Astrocyte (in vitro differentiated cells and primary cell): Measurements from ENCODE around the gene CASP2. TPM values are rescaled to one million over a fixed set of nuclear protein-coding genes. Genes with fewer than 3 reads are reported as not detected.

Experiments
- DNase-seq: peaks from one replicate; pipeline ENCODE4 v3.0.0-alpha.2; 2010; ENCODE audit warnings: low read depth
- FAIRE-seq: peaks from 2 replicates; lab custom pipeline; 2011; peaks lifted over from hg19 to GRCh38; lab: Jason Lieb, UNC
- H2AFZ ChIP-seq: 2 replicates; pipeline ENCODE4 v1.6.0; 2012; ENCODE audit warnings: low read depth, low read length, inconsistent platforms
- H3K27ac ChIP-seq: 2 replicates; pipeline ENCODE4 v1.5.1; 2011; ENCODE audit warnings: low read depth, low read length, inconsistent platforms
- H3K27me3 ChIP-seq: 2 replicates; pipeline ENCODE4 v1.6.0; 2011; ENCODE audit warnings: low read length, inconsistent platforms; ENCODE audit not compliant: insufficient read depth
- H3K36me3 ChIP-seq: 2 replicates; pipeline ENCODE4 v1.5.1; 2011; ENCODE audit warnings: low read length, inconsistent platforms; ENCODE audit not compliant: insufficient read depth
- H3K4me1 ChIP-seq: 2 replicates; pipeline ENCODE4 v1.5.1; 2011; ENCODE audit warnings: low read length, inconsistent platforms; ENCODE audit not compliant: insufficient read depth
- H3K4me2 ChIP-seq: 2 replicates; pipeline ENCODE4 v1.6.0; 2012; ENCODE audit warnings: low read length, inconsistent platforms
- H3K4me3 ChIP-seq: 2 replicates; pipeline ENCODE4 v1.5.1; 2011; ENCODE audit warnings: low read depth, mild to moderate bottlenecking, low read length, inconsistent platforms; ENCODE audit not compliant: insufficient read depth
- H3K79me2 ChIP-seq: 2 replicates; pipeline ENCODE4 v1.6.0; 2012; ENCODE audit warnings: mild to moderate bottlenecking, low read length, inconsistent platforms; ENCODE audit not compliant: insufficient read depth
- H3K9ac ChIP-seq: 2 replicates; pipeline ENCODE4 v1.6.0; 2012; ENCODE audit warnings: mild to moderate bottlenecking, low read length, inconsistent platforms
- H3K9me3 ChIP-seq: 2 replicates; pipeline ENCODE4 v1.5.1; 2012; ENCODE audit warnings: low read depth, mild to moderate bottlenecking, low read length, inconsistent platforms; ENCODE audit not compliant: insufficient read depth
- H4K20me1 ChIP-seq: 2 replicates; pipeline ENCODE4 v1.6.0; 2012; ENCODE audit warnings: low read length, inconsistent platforms; ENCODE audit not compliant: insufficient read depth
- H3K27ac Mint-ChIP-seq: one replicate; pipeline ENCODE4 v1.8.0; 2021; ENCODE audit warnings: mild to moderate bottlenecking, mixed read lengths; ENCODE audit not compliant: unreplicated experiment
- H3K27me3 Mint-ChIP-seq: one replicate; pipeline ENCODE4 v1.8.0; 2021; ENCODE audit warnings: low read depth, mixed read lengths; ENCODE audit not compliant: unreplicated experiment
- H3K36me3 Mint-ChIP-seq: one replicate; pipeline ENCODE4 v1.8.0; 2021; ENCODE audit warnings: low read depth, mixed read lengths; ENCODE audit not compliant: unreplicated experiment
- H3K4me1 Mint-ChIP-seq: one replicate; pipeline ENCODE4 v1.8.0; 2021; ENCODE audit warnings: low read depth, mixed read lengths; ENCODE audit not compliant: unreplicated experiment
- H3K4me3 Mint-ChIP-seq: one replicate; pipeline ENCODE4 v1.8.0; 2021; ENCODE audit warnings: mild to moderate bottlenecking, moderate library complexity, mixed read lengths; ENCODE audit not compliant: unreplicated experiment
- H3K9me3 Mint-ChIP-seq: one replicate; pipeline ENCODE4 v1.8.0; 2021; ENCODE audit warnings: mild to moderate bottlenecking, mixed read lengths; ENCODE audit not compliant: unreplicated experiment
- EZH2 ChIP-seq: IDR thresholded peaks from 2 replicates; pipeline ENCODE4 v1.6.1; 2012; ENCODE audit warnings: mild to moderate bottlenecking, low read length, inconsistent platforms; ENCODE audit not compliant: insufficient read depth
- total RNA-seq: library from RNA; stranded (reverse); gene quantifications from 2 replicates; pipeline ENCODE4 v1.2.1, GENCODE V29; 2021
- TF ChIP-seq, protein P1 (sequence below): IDR thresholded peaks from 2 replicates; pipeline ENCODE4 v1.5.1; 2011; ENCODE audit warnings: low read depth, mild to moderate bottlenecking, inconsistent platforms, low read length, moderate library complexity; ENCODE audit not compliant: insufficient read depth

Gene CASP2
- total RNA-seq, 1 donor from 2014 or later: 38.0 TPM

DNA sequence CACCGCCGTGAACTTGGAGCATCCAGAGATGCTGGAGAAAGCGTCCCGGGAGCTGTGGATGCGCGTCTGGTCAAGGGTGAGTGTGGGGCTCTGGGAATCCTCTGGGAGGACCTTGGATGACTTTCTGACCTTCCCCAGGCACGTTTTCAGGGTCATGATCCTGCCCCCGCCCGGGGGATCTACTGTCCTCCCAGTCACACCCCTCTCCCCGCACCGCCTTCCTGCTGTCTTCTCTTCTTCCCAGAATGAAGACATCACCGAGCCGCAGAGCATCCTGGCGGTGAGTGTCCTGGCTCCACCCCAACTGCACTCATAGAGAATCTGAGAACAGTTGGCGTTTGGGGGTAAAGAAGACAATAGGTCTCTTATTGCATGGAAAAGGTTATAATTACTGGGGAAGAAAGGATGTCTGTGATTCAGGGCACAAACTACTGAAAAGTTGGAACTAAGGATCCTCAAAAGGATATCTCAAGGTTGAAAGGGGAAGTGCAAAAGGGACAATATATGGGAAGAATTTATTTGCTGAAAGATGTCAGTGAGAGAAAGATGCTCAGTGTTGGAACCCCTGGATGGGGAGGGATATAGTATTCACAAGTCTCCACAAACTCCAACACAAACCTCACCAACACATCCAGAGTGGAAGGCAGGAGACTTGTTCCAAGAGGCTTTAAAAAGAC is 23.0 kb upstream of the CASP2 start:
- H3K4me3 Mint-ChIP-seq: peak overlapping the region; percentile 93
- H3K9me3 ChIP-seq: no peaks in the 10 kb centered on the region
- no peak for FAIRE-seq

DNA sequence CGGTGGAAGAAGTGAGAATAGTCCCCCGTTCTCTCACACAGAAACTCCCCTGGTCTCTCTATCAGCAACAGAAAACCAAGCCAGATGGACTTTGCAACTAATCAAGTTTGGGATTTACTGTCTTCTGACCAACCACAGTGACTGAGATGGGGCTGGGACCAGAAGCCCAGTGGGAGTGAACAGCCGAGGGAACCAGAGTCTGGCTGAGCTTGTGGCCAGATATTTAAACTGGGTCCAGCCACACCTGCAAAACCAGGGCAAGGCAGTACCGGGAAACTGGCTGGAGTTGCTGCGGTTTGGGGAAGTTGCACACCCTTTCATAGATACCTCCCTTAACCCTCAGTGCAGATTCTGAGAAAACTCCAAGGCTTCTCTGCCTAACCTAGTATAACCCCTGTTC is 18.9 kb upstream of the CASP2 start:
- H4K20me1 ChIP-seq: no peaks in the 10 kb centered on the region

More for the DNA sequence above, 23.0 kb upstream of the CASP2 start:
- no peak for DNase-seq
- Histone ChIP-seq H2AFZ (no peak overlapping the region), H3K4me2 (peak overlapping the region; percentile 95), H3K36me3 (peaks cover 11% of the 10 kb centered on the region), H3K79me2 (peaks cover 4% of the 10 kb centered on the region), H3K4me3 (no peak overlapping the region), H3K27ac (no peak overlapping the region), H4K20me1 (no peaks in the 10 kb centered on the region), H3K9ac (no peak overlapping the region), H3K27me3 (no peaks in the 10 kb centered on the region), H3K4me1 (no peaks in the 10 kb centered on the region)
- Mint-ChIP-seq H3K9me3 (no peaks in the 10 kb centered on the region), H3K27ac (no peak overlapping the region), H3K27me3 (no peaks in the 10 kb centered on the region), H3K36me3 (no peaks in the 10 kb centered on the region), H3K4me1 (peaks cover 4% of the 10 kb centered on the region)
- TF ChIP-seq EZH2: no peak
- TF ChIP-seq, protein P1, sequence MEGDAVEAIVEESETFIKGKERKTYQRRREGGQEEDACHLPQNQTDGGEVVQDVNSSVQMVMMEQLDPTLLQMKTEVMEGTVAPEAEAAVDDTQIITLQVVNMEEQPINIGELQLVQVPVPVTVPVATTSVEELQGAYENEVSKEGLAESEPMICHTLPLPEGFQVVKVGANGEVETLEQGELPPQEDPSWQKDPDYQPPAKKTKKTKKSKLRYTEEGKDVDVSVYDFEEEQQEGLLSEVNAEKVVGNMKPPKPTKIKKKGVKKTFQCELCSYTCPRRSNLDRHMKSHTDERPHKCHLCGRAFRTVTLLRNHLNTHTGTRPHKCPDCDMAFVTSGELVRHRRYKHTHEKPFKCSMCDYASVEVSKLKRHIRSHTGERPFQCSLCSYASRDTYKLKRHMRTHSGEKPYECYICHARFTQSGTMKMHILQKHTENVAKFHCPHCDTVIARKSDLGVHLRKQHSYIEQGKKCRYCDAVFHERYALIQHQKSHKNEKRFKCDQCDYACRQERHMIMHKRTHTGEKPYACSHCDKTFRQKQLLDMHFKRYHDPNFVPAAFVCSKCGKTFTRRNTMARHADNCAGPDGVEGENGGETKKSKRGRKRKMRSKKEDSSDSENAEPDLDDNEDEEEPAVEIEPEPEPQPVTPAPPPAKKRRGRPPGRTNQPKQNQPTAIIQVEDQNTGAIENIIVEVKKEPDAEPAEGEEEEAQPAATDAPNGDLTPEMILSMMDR: no peak

More for the DNA sequence above, 18.9 kb upstream of the CASP2 start:
- FAIRE-seq (no peak), DNase-seq (no peak)
- Histone ChIP-seq H3K36me3 (peaks cover 11% of the 10 kb centered on the region), H2AFZ (no peak overlapping the region), H3K9ac (no peak overlapping the region), H3K27ac (no peak overlapping the region), H3K4me2 (no peak overlapping the region), H3K4me1 (no peaks in the 10 kb centered on the region), H3K27me3 (no peaks in the 10 kb centered on the region), H3K79me2 (no peaks in the 10 kb centered on the region), H3K4me3 (no peak overlapping the region), H3K9me3 (no peaks in the 10 kb centered on the region)
- Mint-ChIP-seq H3K27ac (no peak overlapping the region), H3K36me3 (no peaks in the 10 kb centered on the region), H3K4me1 (peaks cover 3% of the 10 kb centered on the region), H3K4me3 (no peak overlapping the region), H3K27me3 (no peaks in the 10 kb centered on the region), H3K9me3 (no peaks in the 10 kb centered on the region)
- no peak for TF ChIP-seq EZH2
- TF ChIP-seq, protein P1: no peak
